ENCODE measurements around the gene TNFRSF18. TPM values are rescaled to one million over a fixed set of nuclear protein-coding genes. Genes with fewer than 3 reads are reported as not detected.
"Not testable (repeated sequence)": the region's sequence is repeated elsewhere in the genome, so short reads cannot be mapped to it uniquely, and the experiment has no call there.

The TNFRSF18 gene
- total and polyA plus RNA-seq, 7 donors: 0.04 to 0.76 (median 0.20) TPM; not detected in 3

DNA sequence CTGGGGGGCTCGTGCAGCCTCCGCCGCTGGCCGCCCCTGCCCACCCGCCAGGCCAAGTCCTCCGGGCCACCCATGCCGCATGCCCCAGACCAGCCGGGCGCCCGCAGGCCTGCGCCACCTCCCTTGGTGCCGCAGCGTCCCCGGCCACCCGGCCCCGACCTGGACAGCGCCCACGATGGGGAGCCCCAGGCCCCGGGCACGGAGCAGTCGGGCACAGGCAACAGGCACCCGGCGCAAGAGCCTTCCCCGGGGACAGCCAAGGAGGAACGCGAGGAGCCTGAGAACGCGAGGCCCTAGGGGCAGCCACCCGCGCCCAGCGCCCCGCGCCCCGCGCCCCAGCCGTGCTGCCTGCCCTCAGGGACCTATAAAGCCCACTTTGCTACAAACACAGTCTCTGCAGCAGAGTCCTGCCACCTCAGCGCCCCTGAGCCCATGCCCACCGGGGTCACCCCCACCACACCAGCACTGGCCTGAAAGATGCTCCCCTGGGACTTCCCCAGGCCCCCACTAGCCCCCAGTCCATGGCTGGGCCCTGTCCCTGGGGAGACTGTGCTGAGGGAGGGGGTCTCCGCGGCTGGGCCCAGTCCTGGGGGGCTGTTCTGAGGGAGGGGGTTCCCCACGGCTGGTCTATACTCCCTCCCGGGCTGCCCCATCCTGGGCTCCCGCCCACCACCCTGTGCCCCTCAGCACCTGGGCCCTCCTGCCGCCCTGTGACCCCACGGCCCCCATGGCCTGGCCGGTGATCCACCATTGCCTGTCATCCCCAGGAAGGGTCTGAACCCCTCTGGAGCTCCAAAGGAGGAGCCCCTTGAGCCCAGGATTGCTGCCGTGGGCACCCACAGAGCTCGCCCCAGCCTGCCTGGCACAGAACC is 8.6 kb downstream of the TNFRSF18 start:
- Histone ChIP-seq H3K36me3 (ENCODE audit: insufficient read depth in 1 of 2, low read depth in 1 of 2) (no peaks in the 10 kb centered on the region), H3K27me3 (ENCODE audit: insufficient read depth in 3 of 3, low read length in 2 of 3) (peaks cover 0 to 23% (median 0%) of the 10 kb centered on the region in 3 donors), H3K27ac (no peak overlapping the region), H3K4me1 (no peaks in the 10 kb centered on the region), H3K4me3 (no peak overlapping the region), H3K9me3 (peaks cover 15% of the 10 kb centered on the region)
- ATAC-seq (no peak), DNase-seq (peak; percentile 14 to 42)
- WGBS, 3 donors: 91 to 92% (median 92%) methylated on average over 32 to 48 of the region's 48 CpGs
- TF ChIP-seq, protein P1, sequence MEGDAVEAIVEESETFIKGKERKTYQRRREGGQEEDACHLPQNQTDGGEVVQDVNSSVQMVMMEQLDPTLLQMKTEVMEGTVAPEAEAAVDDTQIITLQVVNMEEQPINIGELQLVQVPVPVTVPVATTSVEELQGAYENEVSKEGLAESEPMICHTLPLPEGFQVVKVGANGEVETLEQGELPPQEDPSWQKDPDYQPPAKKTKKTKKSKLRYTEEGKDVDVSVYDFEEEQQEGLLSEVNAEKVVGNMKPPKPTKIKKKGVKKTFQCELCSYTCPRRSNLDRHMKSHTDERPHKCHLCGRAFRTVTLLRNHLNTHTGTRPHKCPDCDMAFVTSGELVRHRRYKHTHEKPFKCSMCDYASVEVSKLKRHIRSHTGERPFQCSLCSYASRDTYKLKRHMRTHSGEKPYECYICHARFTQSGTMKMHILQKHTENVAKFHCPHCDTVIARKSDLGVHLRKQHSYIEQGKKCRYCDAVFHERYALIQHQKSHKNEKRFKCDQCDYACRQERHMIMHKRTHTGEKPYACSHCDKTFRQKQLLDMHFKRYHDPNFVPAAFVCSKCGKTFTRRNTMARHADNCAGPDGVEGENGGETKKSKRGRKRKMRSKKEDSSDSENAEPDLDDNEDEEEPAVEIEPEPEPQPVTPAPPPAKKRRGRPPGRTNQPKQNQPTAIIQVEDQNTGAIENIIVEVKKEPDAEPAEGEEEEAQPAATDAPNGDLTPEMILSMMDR (IDR thresholded peaks at IDR 0.05): no peak
- intact Hi-C loops (cut with DNase I): no loop called here

DNA sequence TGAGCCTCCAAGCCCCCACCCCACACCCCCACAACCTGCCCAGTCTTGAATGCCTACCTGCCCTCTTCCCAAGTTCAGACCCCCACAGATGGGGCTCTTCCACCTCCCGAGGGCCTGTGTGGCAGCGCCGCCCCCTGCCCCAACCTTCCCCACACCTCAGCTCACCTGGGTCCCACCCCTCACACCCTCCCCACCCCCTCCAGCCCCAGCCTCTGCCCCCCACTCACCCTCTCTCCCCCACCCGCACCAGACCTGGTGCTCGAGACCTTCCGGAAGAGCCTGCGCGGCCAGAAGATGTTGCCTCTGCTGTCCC is 9.2 kb downstream of the TNFRSF18 start:
- peaks cover 0 to 23% (median 0%) of the 10 kb centered on the region in 3 donors for H3K27me3 ChIP-seq (ENCODE audit: insufficient read depth in 3 of 3, low read length in 2 of 3)
- 88 to 91% (median 89%) methylated on average over 8 of the region's 8 CpGs for WGBS, 3 donors
- H3K36me3 ChIP-seq (ENCODE audit: insufficient read depth in 1 of 2, low read depth in 1 of 2): no peaks in the 10 kb centered on the region
- no peak for ATAC-seq
- DNase-seq: no peak
- no peak overlapping the region for H3K4me3 ChIP-seq
- H3K27ac ChIP-seq: no peak overlapping the region
- intact Hi-C loops (cut with DNase I): no loop called here
- peaks cover 15% of the 10 kb centered on the region for H3K9me3 ChIP-seq
- H3K4me1 ChIP-seq: no peaks in the 10 kb centered on the region
- TF ChIP-seq, protein P1 (IDR thresholded peaks at IDR 0.05): no peak

- intact Hi-C loops (cut with DNase I): no loop called here
- peaks cover 15% of the 10 kb centered on the region for H3K9me3 ChIP-seq
- WGBS, 3 donors: 76 to 87% (median 84%) methylated on average over 13 of the region's 13 CpGs
- DNase-seq: peak; percentile 4 to 44
- ATAC-seq: no peak
- H3K36me3 ChIP-seq (ENCODE audit: insufficient read depth in 1 of 2, low read depth in 1 of 2): no peaks in the 10 kb centered on the region
- no peak overlapping the region for H3K4me3 ChIP-seq
- H3K4me1 ChIP-seq: no peaks in the 10 kb centered on the region
- H3K27ac ChIP-seq: no peak overlapping the region
- TF ChIP-seq, protein P1 (IDR thresholded peaks at IDR 0.05): no peak
- H3K27me3 ChIP-seq (ENCODE audit: insufficient read depth in 3 of 3, low read length in 2 of 3): peaks cover 0 to 22% (median 0%) of the 10 kb centered on the region in 3 donors
Measured at GRCh38 chr1:1196431-1197187, 9.8 kb downstream of the TNFRSF18 start.

GRCh38 chr1:1195726-1196125 is 10.7 kb downstream of the TNFRSF18 start:
- DNase-seq; ATAC-seq; H3K36me3 ChIP-seq (ENCODE audit: insufficient read depth in 1 of 2, low read depth in 1 of 2); H3K4me1 ChIP-seq; H3K27ac ChIP-seq; intact Hi-C loops (cut with DNase I); H3K4me3 ChIP-seq: not testable (repeated sequence)
- 84 to 95% (median 94%) methylated on average over 6 of the region's 6 CpGs for whole genome bisulfite sequencing, 3 donors
- H3K9me3 ChIP-seq: peaks cover 15% of the 10 kb centered on the region
- peaks cover 0 to 13% (median 0%) of the 10 kb centered on the region in 3 donors for H3K27me3 ChIP-seq (ENCODE audit: insufficient read depth in 3 of 3, low read length in 2 of 3)

- H3K4me1 ChIP-seq: no peaks in the 10 kb centered on the region
- peaks cover 15% of the 10 kb centered on the region for H3K9me3 ChIP-seq
- TF ChIP-seq, protein P1 (IDR thresholded peaks at IDR 0.05): no peak
- ATAC-seq (no peak), DNase-seq (no peak)
- peaks cover 0 to 3% (median 0%) of the 10 kb centered on the region in 3 donors for H3K27me3 ChIP-seq (ENCODE audit: insufficient read depth in 3 of 3, low read length in 2 of 3)
- intact Hi-C loops (cut with DNase I): no loop called here
- H3K4me3 ChIP-seq: no peak overlapping the region
- WGBS, 3 donors: 69 to 93% (median 87%) methylated on average over 3 of the region's 3 CpGs
- H3K27ac ChIP-seq: no peak overlapping the region
- H3K36me3 ChIP-seq (ENCODE audit: insufficient read depth in 1 of 2, low read depth in 1 of 2): no peaks in the 10 kb centered on the region
Measured at GRCh38 chr1:1194723-1195122, 11.7 kb downstream of the TNFRSF18 start.

Data from psoas muscle (tissue), 8 donors.